ENCODE measurements around the gene SYTL3. TPM values are rescaled to one million over a fixed set of nuclear protein-coding genes. Genes with fewer than 3 reads are reported as not detected.
A peak's percentile ranks its signal among the peaks of the same experiment; 100 is the strongest.

SYTL3 gene
- total and polyA plus RNA-seq, 2 experiments from 2014 or later = 0.07 TPM; not detected in 1

DNA sequence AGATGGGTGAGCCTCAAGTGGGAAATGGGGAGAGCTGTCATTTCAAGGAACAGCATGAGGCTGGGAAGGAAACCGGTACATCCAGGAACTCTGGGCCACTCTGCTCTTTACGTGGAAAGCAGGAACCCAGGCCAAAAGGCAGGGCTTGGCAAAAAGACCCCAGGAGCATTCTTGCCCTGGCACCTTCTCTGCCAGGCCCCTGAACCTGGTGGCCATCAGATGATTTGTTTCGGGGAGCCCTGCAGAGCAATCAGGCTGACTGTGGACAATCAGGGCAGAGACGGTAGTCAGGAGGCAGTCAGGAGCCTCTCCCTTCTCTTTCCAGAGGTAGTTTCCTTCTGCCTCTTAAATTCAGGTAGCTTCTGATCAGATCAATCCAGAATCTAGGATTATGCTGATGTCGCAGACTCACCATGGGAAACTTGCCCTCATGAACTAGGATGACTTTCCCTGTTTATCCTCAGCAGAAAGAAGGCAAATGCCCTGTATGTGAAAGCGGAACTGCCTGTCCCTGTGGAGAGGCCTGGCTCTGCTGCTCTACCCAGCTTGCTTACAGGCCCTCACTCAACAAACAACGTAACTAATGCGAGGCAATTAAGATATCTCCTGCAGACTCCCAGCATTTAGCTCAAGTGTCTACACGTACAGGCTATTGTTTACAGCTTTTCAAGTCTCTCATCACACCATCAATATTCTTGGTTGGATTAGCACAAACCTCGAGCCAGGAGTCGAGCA lies 132.7 kb downstream of the SYTL3 start:
- H3K9me3 Mint-ChIP-seq = no peaks in the 10 kb centered on the region
- TF ChIP-seq, protein P1, sequence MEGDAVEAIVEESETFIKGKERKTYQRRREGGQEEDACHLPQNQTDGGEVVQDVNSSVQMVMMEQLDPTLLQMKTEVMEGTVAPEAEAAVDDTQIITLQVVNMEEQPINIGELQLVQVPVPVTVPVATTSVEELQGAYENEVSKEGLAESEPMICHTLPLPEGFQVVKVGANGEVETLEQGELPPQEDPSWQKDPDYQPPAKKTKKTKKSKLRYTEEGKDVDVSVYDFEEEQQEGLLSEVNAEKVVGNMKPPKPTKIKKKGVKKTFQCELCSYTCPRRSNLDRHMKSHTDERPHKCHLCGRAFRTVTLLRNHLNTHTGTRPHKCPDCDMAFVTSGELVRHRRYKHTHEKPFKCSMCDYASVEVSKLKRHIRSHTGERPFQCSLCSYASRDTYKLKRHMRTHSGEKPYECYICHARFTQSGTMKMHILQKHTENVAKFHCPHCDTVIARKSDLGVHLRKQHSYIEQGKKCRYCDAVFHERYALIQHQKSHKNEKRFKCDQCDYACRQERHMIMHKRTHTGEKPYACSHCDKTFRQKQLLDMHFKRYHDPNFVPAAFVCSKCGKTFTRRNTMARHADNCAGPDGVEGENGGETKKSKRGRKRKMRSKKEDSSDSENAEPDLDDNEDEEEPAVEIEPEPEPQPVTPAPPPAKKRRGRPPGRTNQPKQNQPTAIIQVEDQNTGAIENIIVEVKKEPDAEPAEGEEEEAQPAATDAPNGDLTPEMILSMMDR (conservative IDR thresholded peaks at IDR 0.05; ENCODE audit: low read depth in 2 of 2) = no peak
- TF ChIP-seq, protein P2, sequence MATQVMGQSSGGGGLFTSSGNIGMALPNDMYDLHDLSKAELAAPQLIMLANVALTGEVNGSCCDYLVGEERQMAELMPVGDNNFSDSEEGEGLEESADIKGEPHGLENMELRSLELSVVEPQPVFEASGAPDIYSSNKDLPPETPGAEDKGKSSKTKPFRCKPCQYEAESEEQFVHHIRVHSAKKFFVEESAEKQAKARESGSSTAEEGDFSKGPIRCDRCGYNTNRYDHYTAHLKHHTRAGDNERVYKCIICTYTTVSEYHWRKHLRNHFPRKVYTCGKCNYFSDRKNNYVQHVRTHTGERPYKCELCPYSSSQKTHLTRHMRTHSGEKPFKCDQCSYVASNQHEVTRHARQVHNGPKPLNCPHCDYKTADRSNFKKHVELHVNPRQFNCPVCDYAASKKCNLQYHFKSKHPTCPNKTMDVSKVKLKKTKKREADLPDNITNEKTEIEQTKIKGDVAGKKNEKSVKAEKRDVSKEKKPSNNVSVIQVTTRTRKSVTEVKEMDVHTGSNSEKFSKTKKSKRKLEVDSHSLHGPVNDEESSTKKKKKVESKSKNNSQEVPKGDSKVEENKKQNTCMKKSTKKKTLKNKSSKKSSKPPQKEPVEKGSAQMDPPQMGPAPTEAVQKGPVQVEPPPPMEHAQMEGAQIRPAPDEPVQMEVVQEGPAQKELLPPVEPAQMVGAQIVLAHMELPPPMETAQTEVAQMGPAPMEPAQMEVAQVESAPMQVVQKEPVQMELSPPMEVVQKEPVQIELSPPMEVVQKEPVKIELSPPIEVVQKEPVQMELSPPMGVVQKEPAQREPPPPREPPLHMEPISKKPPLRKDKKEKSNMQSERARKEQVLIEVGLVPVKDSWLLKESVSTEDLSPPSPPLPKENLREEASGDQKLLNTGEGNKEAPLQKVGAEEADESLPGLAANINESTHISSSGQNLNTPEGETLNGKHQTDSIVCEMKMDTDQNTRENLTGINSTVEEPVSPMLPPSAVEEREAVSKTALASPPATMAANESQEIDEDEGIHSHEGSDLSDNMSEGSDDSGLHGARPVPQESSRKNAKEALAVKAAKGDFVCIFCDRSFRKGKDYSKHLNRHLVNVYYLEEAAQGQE (IDR thresholded peaks at IDR 0.05; ENCODE audit: unreplicated experiment) = no peak
- no peak for TF ChIP-seq EZH2phosphoT487 (IDR thresholded peaks at IDR 0.05; ENCODE audit: unreplicated experiment)
- TF ChIP-seq, protein P3, sequence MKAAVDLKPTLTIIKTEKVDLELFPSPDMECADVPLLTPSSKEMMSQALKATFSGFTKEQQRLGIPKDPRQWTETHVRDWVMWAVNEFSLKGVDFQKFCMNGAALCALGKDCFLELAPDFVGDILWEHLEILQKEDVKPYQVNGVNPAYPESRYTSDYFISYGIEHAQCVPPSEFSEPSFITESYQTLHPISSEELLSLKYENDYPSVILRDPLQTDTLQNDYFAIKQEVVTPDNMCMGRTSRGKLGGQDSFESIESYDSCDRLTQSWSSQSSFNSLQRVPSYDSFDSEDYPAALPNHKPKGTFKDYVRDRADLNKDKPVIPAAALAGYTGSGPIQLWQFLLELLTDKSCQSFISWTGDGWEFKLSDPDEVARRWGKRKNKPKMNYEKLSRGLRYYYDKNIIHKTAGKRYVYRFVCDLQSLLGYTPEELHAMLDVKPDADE (IDR thresholded peaks at IDR 0.05) = no peak
- TF ChIP-seq CREB1 (CRISPR knock-in tag; IDR thresholded peaks at IDR 0.05; ENCODE audit: low read depth) = no peak
- no peak for TF ChIP-seq NANOG (IDR thresholded peaks at IDR 0.05; ENCODE audit: borderline replicate concordance)
- TF ChIP-seq, protein P4, sequence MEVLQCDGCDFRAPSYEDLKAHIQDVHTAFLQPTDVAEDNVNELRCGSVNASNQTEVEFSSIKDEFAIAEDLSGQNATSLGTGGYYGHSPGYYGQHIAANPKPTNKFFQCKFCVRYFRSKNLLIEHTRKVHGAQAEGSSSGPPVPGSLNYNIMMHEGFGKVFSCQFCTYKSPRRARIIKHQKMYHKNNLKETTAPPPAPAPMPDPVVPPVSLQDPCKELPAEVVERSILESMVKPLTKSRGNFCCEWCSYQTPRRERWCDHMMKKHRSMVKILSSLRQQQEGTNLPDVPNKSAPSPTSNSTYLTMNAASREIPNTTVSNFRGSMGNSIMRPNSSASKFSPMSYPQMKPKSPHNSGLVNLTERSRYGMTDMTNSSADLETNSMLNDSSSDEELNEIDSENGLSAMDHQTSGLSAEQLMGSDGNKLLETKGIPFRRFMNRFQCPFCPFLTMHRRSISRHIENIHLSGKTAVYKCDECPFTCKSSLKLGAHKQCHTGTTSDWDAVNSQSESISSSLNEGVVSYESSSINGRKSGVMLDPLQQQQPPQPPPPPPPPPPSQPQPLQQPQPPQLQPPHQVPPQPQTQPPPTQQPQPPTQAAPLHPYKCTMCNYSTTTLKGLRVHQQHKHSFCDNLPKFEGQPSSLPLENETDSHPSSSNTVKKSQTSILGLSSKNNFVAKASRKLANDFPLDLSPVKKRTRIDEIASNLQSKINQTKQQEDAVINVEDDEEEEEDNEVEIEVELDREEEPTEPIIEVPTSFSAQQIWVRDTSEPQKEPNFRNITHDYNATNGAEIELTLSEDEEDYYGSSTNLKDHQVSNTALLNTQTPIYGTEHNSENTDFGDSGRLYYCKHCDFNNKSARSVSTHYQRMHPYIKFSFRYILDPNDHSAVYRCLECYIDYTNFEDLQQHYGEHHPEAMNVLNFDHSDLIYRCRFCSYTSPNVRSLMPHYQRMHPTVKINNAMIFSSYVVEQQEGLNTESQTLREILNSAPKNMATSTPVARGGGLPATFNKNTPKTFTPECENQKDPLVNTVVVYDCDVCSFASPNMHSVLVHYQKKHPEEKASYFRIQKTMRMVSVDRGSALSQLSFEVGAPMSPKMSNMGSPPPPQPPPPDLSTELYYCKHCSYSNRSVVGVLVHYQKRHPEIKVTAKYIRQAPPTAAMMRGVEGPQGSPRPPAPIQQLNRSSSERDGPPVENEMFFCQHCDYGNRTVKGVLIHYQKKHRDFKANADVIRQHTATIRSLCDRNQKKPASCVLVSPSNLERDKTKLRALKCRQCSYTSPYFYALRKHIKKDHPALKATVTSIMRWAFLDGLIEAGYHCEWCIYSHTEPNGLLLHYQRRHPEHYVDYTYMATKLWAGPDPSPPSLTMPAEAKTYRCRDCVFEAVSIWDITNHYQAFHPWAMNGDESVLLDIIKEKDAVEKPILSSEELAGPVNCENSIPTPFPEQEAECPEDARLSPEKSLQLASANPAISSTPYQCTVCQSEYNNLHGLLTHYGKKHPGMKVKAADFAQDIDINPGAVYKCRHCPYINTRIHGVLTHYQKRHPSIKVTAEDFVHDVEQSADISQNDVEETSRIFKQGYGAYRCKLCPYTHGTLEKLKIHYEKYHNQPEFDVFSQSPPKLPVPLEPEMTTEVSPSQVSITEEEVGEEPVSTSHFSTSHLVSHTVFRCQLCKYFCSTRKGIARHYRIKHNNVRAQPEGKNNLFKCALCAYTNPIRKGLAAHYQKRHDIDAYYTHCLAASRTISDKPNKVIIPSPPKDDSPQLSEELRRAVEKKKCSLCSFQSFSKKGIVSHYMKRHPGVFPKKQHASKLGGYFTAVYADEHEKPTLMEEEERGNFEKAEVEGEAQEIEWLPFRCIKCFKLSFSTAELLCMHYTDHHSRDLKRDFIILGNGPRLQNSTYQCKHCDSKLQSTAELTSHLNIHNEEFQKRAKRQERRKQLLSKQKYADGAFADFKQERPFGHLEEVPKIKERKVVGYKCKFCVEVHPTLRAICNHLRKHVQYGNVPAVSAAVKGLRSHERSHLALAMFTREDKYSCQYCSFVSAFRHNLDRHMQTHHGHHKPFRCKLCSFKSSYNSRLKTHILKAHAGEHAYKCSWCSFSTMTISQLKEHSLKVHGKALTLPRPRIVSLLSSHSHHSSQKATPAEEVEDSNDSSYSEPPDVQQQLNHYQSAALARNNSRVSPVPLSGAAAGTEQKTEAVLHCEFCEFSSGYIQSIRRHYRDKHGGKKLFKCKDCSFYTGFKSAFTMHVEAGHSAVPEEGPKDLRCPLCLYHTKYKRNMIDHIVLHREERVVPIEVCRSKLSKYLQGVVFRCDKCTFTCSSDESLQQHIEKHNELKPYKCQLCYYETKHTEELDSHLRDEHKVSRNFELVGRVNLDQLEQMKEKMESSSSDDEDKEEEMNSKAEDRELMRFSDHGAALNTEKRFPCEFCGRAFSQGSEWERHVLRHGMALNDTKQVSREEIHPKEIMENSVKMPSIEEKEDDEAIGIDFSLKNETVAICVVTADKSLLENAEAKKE (CRISPR knock-in tag; IDR thresholded peaks at IDR 0.05) = no peak
- no peak for TF ChIP-seq POLR2AphosphoS5 (IDR thresholded peaks at IDR 0.05; ENCODE audit: low read depth)
- TF ChIP-seq JUNB (IDR thresholded peaks at IDR 0.05; ENCODE audit: unreplicated experiment) = no peak
- no peak for TF ChIP-seq EZH2 (IDR thresholded peaks at IDR 0.05; ENCODE audit: low read depth, unreplicated experiment)
- Histone ChIP-seq H3K27me3 (ENCODE audit: insufficient read depth) (no peaks in the 10 kb centered on the region), H3K4me1 (ENCODE audit: insufficient read depth) (no peaks in the 10 kb centered on the region; the same call in 1 of the 2 replicates), H3K79me2 (replicated peaks; ENCODE audit: insufficient read depth) (peaks cover 100% of the 10 kb centered on the region), H3K4me2 (no peak overlapping the region), H4K20me1 (replicated peaks; ENCODE audit: insufficient read depth) (peaks cover 68% of the 10 kb centered on the region), H3K9me2 (ENCODE audit: insufficient read depth) (no peaks in the 10 kb centered on the region), H3K4me3 (no peak overlapping the region), H3K27ac (ENCODE audit: low read depth) (0 out of 2 replicates have a peak overlapping the region, but pooled peaks have one; percentile 83), H3F3A (replicated peaks; ENCODE audit: low read depth) (peaks cover 37% of the 10 kb centered on the region; the same call in 1 of the 2 replicates), H3K36me3 (ENCODE audit: insufficient read depth) (peaks cover 86% of the 10 kb centered on the region), H2AFZ (no peak overlapping the region)
- ATAC-seq = no peak
- no peaks in the 10 kb centered on the region for H3K27me3 Mint-ChIP-seq (ENCODE audit: insufficient read depth, low read depth, poor library complexity)
- H3K4me1 Mint-ChIP-seq = peaks cover 25% of the 10 kb centered on the region; the same call in 2 of the 3 replicates
- no peak overlapping the region; the same call in 2 of the 3 replicates for H3K4me3 Mint-ChIP-seq
- DNase-seq (ENCODE audit: low spot score) = no peak
- peaks cover 94% of the 10 kb centered on the region for H3K36me3 Mint-ChIP-seq (ENCODE audit: low read depth)
- no peak overlapping the region for H3K27ac Mint-ChIP-seq
